ENCODE data around the gene SIPA1L3.

Gene SIPA1L3

DNA sequence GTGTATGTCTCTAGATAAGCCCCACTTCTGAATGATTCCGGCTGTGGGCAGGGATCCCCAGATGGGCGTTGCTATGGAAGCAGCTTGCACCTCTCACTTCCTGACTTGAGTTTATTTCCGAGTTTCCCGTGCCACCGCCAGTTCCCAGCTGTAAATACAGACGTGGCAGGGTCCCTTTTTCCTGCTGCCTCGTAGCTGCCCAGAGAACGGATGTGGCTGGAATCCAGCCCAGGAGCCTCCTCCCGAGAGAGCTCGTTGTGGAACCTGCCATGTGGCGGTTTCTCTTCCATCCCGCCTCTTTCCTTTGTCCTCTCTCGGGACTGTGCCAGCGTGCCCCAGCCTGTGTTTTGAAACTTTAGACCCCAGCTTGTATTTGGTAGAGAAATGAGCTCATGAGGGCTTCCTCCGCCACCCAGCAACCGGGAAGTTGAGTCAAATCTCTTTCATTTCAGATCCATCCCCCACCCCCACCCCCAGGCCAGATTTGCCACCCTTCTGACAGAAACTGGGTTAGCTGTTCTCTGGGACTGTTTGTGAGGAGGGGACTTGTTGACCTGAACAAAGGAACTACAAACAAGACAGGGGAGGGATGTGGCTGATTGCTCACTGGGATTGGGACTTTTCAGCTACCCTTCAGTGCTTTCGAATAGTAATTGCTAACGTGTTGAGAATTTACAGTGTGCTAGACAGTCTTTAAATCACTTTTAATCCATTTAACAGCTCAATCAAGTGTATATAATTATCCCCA lies 96.6 kb downstream of the SIPA1L3 start:
- DNase-seq, result peak; percentile 88

DNA sequence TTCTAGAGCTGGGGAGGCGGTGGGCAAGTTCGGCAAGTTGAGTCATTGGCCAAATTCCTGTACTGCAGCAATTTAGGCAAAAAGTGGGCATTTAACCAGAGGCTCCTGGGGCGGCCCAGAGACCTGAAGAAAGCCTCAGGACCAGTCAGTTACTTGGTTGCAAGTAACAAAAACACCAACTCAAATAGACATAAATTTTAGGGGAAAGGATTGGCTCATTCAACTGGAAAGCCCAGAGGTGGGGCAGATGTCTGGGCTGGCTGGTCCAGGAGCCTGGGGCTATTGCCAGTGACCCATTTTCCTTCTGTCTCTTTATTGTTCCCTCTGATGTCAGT lies 97.1 kb downstream of the SIPA1L3 start:
- no peak for DNase-seq

DNA sequence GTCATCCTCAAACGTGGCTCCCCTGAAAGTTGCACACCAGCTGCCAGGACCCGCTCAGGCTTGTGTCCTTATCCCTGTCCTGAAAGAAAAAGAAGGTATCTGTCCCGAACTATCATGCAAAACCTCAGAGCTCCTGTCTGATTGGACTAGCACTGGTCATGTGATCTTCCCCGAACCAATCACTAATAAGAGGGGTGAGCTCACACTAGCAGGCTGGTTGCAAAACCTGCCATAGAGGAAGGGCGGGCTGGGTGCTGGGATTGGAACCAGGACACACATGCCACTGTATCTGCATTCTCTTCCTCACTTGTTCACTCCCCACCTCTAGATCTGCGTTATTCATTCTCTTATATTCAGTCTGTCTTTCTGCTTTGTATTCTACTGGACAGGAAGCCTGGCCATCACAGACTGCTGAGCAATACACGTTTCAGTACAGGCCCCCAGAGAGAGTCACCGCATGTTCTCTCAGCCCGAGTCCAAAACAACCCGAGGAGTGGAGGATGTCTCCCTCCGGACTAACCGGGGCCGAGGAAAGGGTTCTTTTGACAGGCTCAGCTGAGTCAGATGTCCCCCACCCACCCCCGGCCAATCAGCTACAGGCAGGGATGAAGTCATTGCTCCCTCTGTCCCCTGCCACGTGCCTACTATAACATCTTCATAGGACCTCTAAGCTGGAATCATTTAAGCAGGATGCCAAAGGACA lies 97.7 kb downstream of the SIPA1L3 start:
- DNase-seq, result peak; percentile 75

DNA sequence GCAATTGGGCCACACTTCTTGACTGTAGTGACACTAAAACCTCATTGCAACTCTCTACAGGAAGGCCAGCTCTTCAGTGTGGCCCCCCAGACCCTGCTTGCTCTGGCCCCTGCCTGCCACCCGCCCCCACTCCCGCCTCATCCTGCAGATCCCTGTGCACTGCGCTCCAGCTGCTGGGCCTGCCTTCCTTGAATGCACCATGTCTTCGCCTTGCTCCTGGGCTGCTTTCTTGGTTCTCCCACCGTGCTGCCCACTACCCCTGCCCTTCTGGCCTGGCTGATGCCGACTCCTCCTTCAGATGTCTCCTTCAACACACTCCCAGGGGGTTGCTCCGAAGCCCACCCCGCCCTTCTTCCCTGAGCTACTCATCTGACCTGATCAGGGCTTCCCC lies 98.2 kb downstream of the SIPA1L3 start:
- DNase-seq, result no peak

DNA sequence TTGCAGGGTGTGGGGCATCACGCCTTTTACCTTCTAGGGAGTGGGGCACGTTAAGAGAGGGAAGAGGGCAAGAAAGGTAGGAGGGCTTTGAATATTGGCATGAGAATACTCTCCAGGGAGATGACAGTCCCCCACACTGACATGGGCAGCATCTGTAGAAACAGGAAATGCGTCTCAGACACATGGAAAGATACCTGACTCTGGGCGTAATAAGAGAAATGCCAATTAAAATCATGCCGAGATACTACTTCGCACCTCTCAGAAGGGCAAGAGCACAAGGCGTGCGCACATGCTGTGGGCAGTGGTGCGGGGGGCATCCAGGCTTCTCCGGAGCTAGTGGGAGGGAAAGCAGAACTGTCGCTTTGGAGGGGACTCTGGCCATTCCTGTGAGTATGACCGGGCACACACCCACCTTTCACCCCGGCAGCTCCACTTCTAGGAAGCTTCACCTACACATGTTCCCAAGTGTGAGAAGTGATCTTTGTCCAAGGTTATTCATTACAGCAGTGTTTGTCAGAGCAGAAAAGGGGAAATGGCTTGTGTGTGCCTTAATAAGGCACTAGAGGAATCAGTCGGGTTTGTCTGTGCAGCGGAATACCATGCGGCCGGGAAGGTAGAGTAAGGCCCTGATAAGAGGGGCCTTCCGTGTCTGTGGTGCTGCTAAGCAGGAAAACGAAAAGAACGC lies 99.5 kb downstream of the SIPA1L3 start:
- no peak for DNase-seq

DNA sequence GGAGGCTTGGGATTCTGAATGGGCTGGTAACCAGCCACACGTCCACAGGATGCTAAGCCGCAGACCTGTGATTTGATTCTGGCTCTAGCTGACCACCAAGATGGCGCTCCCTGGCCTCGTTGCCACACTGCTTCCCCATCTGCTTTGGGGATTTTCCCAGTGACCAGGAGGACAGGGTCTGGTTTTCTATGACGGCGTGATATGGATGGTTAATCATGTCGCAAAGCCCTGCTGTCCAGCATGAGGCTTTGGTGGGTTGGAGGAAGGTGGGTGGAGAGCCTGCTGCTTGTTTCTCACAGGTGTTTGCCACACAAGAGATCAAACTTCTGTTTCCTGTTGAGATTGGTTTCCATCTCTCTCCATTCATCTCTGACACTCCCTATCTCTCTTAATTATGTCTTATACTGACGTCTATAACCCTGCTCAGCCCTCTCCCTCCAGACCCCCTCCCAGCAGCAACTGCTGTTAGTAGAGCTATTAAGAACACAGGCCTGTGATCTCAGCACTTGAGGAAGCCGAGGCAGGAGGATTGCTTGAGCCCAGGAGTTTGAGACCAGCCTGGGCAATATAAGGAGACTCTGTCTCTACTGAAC lies 102.7 kb downstream of the SIPA1L3 start:
- no peak for DNase-seq

DNA sequence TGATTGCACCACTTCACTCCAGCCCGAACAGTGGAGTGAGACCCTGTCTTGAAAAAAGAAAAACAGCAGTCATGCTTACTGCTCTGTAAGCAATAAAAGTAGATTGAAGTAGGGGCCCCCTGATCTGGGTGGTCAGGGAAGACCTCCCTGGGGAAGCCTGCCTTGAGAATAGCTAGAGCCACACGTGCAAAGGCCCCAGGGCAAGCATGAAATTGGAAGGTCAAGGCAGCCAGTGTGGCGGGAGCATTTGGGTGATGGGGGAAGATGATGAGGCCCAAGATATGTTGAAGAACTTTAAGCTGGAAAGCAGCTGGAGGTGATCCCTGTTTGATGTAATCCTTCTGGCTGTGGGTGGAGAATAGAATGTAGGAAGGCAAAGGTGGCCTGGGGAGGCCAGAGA lies 104.4 kb downstream of the SIPA1L3 start:
- DNase-seq, result no peak

DNA sequence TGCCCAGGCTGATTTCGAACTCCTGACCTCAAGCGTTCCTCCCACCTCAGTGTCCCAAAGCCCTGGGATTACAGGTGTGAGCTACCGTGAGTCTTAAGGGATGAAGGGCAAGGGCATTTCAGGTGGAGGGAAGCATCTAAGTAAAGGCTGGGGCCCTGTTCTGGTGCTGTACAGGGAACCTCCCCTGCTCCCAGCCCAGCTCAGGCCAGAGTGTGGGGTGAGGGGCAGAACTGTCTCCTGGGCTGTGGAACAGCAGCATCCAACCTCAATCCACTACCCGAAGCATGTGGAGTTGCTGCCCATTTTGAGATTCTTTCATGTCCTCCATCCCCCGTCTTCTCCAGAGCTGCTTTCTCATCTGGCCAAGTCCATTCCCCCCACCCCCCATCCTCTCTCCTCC lies 105.3 kb downstream of the SIPA1L3 start:
- no peak for DNase-seq

DNA sequence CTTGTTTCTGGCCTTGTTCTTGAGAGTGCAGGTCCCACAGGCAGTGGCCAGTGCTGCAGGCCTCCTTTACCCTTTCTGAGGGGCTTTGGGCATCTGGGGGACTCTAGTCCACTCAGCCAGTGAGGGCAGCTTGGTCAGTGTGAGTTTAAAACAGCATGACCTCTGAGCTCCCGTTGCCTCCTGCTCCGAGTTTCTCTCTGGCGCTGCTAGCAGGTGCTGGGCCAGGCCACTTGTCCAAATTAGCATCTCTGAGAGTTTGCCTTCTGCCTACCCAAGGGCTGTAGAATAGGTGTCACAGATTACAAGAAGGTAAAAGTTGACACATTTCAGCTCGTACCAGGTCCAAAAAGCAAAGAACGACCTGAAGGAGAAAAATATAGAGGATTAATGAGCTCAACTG lies 105.9 kb downstream of the SIPA1L3 start:
- DNase-seq, result no peak

DNA sequence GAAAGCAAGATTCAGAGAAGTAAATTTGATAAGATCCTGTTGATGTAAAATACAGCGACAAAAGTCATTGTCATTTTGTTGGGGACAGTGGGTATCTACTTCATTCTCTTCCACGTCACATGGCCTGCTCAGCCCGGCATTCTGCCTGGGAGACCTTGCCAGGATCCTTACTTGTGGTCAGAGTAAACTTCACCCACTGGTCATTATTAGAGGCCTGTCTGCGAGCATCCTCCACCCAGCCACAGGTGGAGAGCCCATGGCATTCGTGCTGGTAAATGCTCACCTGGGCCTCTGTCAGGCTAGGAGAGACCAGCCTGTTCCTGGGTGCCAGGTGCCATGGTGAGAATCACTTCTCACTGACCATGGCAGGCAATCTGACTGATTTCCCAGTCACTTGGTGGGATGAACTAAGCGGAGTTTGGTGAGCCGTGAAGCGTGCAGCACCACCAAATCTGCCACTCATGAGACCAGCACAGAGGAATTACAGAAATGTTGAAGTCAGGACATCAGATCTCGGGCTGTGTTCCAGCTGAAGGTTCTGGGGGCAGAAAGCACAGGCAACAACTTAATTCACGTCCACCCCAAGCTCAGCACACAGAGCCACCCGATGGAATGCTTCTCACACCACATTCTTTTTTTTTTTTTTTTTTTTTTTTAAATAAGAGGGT lies 107.0 kb downstream of the SIPA1L3 start:
- no peak for DNase-seq

DNA sequence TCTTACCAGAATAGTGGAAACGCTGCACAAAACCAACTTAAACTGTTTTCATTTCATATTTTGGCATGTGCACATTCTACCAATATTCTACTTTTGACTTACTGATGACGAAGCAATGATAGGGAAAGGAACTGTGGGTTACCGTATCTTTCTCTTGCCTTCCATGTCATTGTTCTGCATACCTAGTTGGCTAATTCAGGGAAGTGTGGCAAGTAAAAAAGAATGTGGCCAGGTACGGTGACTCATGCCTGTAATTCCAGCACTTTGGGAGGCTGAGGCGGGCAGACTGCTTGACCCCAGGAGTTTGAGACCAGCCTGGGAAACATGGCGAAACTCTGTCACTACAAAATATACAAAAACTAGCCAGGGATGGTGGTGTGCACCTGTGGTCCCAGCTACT lies 108.2 kb downstream of the SIPA1L3 start:
- DNase-seq, result no peak

DNA sequence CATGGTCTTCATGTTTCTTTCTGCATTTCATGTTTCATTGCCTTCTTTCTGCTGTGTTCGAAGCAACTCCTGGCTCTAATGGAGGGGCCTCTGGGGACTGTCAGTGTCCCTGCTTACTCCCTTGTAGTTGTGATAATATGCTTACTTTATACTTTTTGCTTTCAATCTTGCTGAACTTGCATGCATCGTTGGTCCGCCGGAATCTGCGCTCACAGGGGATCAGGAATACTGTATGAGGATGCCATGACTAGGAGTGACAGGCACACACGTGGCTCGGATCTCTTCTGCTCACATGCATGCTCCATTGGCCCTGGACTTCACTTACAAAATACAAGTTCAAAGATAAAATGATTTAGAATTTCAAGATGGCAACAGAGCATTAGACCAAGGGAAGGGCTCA lies 108.8 kb downstream of the SIPA1L3 start:
- DNase-seq, result no peak

DNA sequence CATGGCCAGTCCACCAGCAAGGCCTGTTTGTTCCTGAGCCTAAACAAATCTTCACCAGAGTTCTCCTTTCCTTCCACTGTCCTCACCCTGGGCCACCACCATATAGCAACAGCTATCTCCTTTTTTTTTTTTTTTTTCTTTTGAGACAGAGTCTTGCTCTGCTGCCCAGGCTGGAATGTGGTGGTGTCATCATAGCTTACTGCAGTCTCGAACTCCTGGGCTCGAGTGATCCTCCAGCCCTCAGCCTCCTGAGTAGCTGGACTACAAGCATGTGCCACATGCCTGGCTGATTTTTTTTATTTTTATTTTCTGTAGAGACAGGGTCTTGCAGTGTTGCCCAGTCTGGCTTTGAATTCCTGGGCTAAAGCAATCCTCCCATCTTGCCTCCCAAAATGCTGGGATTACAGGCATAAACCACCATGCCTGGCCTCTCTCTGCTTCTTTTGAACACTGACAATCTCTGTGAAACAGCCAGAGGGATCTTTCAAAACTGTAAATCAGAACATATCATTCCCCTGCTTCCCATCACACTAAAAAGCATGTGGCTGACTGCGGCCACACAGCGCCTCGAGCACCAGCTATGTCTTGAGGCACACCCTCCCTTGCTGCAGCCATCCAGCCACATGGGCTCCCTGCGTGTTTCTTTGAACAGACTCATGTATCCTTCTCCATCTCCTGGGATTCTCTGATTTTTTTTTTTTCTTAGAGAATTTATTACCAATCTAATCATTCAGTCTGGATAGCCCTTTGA lies 110.6 kb downstream of the SIPA1L3 start:
- no peak for DNase-seq

DNA sequence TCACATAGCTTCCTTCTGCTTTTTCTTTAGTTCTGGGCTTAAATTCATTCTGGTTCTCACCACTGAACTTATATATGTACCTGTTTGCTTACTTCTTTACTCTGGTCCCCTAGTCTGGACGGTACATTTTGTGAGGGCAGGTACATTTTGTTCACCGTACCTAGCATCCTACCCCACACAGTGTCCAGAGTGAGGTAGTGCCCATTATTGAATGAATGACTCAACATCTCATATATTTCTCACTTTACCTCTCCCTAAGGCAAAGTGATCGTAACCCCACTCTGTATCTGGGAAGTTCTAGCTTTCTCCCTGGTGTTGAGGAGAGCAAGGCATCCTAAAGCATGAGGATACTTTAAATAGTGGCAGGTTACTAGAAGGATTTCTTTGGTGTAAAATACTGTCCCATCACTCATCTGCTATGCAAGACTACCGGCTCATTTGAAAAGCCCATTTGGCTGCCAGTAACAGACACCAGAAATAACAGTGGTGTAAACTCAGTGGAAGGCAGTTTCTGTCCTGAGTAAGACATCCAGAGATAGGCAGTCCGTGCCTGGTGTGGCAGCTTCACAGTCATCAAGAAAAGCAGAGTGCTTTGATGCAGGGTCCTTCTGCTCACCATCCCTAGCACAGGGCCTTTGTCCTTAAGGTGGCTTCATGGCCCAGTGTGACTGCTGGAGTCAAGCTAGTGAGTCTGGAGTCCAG lies 111.8 kb downstream of the SIPA1L3 start:
- no peak for DNase-seq

DNA sequence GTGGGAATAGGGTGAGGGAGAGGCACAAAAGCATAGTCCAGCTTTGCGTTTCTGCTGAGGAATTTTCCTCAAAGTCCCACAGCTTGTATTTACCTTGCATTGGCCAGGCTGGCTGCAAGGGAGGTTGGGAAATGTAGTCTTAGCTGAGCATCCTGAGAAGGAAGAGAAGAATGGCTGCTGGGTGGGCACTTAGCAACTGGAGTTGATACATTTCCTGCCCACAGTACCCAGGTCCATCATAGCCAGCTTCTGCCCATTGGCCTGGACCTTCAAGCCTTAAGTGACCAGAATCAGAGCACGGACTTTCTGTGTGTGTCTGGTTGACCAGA lies 112.4 kb downstream of the SIPA1L3 start:
- DNase-seq, result no peak

DNA sequence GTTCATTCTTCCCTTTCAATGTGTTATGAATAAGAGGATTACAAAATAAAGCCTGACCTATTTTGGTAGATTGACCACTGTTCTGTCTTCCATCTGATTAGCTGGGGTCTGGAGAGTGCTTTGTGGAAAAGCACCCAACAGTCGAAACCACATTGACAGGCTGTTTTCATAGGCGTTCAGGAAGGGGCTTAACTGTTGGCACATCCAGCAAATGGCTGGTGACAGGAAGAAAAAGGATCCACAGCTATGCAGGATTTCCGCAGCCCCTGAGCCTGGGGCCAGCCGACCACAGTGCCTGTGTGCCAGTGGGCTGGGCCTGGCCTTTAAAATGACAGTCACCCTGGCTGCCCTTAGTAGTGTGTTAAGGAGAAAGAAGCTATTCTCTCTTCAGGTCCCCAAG lies 113.3 kb downstream of the SIPA1L3 start:
- DNase-seq, result no peak

DNA sequence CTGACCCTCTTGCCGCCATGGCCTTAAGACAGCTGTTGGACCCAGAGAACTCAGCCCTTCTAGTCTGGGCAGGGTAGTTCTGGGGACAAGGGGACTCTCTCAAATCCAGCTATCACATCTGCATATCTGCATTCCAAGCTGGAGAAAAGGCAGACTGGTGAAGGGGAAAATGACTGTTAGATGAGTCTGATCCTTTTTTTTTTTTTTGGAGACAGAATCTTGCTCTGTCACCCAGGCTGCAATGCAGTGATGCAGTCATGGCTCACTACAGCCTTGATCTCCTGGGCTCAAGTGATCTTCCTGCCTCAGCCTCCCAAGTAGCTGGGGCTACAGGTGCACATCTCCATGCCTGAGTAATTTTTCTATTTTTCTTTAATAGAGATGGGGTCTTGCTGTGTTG lies 114.3 kb downstream of the SIPA1L3 start:
- no peak for DNase-seq

DNA sequence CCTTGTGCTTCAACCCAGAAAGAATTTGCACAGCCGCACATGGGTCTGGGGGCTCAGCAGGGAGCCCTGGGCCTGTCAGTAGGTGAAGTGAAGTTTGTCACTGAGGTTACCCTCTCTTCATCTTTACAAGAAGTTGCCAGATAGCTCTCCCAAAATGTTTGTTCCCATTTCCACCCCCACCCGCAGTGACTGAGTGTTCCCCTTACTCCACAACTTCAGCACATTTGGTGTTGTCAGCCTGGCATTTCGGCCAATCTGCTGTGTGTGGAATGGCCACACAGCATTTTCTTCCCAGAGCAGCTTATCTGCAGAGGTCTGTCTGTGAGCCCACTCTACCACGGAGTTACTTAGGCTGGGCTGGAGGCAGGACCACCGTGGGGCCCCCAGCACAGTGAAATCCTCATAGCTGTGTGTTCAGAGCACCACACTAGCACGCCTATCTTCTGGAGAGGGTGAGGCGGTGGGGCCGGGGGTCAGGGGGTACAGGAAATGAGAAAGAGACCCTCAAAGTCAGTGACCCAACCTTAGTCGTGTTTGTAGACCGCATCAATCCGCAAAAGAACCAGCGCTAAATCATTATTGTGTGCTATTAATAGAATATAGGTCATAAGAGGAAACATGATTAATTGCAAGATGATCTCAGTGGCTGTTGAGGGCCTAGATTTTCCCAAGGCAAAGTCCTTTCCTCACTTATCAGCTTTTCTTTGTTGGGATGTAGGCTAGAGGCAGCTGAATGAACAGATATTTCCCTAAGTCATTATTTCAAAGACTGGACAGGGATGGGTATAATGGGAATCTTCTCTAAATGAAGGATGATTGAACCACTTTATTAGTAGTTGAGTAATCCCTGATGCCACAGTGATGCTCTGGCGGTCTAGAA lies 116.0 kb downstream of the SIPA1L3 start:
- DNase-seq, result no peak

DNA sequence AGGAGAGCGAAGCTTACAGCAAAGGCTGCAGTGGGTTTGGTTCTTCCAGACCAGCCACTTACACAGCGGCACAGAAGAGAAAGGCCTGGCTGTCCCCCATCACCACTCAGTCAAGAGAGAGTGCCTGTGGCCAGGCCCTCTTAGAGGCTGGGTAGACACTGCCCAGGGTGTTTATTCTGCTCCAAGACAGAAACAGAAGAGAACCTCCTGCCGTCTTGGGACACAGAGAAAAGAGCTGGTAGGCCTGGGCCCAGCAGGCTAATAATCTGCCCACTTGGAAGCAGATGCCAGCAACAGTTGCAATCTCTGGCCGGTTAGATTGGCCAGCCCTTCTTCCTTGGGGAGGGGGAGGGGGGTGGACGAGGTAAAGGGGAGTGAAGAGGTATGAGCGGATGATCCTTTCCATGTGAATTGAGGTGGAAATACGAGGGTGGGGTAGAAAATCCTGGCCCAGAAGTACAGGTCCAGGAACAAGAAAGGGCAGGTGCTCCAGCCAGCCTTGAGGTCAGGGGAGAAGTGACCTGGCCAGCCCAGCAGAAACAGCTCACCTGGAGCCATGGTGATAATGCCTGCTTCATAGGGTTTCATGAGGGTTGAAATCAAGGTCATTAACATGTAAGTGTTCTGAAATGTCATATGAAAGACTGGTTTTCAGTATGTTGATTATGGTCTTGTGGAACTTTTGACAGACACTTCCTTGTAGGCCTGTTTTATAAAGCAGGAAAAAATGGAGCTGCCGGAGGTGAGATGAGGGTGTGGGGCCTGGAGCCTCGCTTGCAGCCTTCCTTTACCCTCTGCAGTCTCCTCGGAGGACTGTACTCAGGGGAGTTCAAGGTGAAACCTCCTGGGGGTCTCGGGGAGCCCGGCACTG lies 116.9 kb downstream of the SIPA1L3 start:
- no peak for DNase-seq

Measured in NCI-H1092 treated with DMSO at 0.1 percent for 48 hours (cell line).